ENCODE results near the gene ADRM1. TPM values are rescaled to one million over a fixed set of nuclear protein-coding genes. Genes with fewer than 3 reads are reported as not detected.

Gene ADRM1
- total and polyA plus RNA-seq, 2 experiments from 2014 or later: 206 to 243 TPM

DNA sequence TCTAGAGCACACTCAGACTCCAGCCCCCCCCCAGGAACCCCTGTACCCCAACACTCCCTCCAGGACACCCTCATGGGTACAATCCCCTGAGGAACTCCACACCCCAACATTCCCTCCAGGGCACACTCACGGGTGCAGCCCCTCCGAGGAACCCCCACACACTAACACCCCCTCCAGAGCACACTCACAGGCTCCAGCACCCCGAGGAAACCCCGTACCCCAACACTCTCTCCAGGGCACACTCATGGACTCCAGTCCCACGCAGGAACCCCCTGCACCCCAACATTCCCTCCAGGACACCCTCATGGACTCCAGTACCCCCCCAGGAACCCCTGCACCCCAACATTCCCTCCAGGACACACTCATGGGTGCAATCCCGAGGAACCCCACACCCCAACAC lies 32.7 kb downstream of the ADRM1 start (continued):
- TF ChIP-seq ZNF462 (CRISPR knock-in tag; IDR thresholded peaks at IDR 0.05) (no peak), REST (IDR thresholded peaks at IDR 0.05; ENCODE audit: unreplicated experiment) (no peak), EZH2 (IDR thresholded peaks at IDR 0.05; ENCODE audit: low read depth, unreplicated experiment) (no peak), JUNB (IDR thresholded peaks at IDR 0.05; ENCODE audit: unreplicated experiment) (no peak)

GRCh38 chr20:62336329-62336728 lies 33.5 kb downstream of the ADRM1 start:
- H4K20me1 ChIP-seq (replicated peaks; ENCODE audit: insufficient read depth): no peaks in the 10 kb centered on the region
- Mint-ChIP-seq H3K27ac (no peak overlapping the region), H3K4me3 (no peak overlapping the region), H3K27me3 (ENCODE audit: insufficient read depth, low read depth, poor library complexity) (peaks cover 14% of the 10 kb centered on the region), H3K4me1 (no peaks in the 10 kb centered on the region), H3K9me3 (no peaks in the 10 kb centered on the region), H3K36me3 (ENCODE audit: low read depth) (peaks cover 46% of the 10 kb centered on the region)
- ATAC-seq (no peak; the same call in 2 of the 3 replicates), DNase-seq (ENCODE audit: low spot score) (no peak)
- no peak overlapping the region for H3K4me3 ChIP-seq
- H3K27ac ChIP-seq (ENCODE audit: low read depth): no peak overlapping the region
- peaks cover 27% of the 10 kb centered on the region for H3K36me3 ChIP-seq (ENCODE audit: insufficient read depth)
- H3K27me3 ChIP-seq (ENCODE audit: insufficient read depth): no peaks in the 10 kb centered on the region
- H3K9me2 ChIP-seq (ENCODE audit: insufficient read depth): no peaks in the 10 kb centered on the region
- H3F3A ChIP-seq (replicated peaks; ENCODE audit: low read depth): peaks cover 6% of the 10 kb centered on the region; the same call in 1 of the 2 replicates
- no peaks in the 10 kb centered on the region for H3K4me1 ChIP-seq (ENCODE audit: insufficient read depth)
- H3K79me2 ChIP-seq (replicated peaks; ENCODE audit: insufficient read depth): peaks cover 7% of the 10 kb centered on the region; the same call in 1 of the 2 replicates
- no peak overlapping the region for H3K4me2 ChIP-seq
- no peak overlapping the region for H2AFZ ChIP-seq
- no peak for TF ChIP-seq STAT1 (IDR thresholded peaks at IDR 0.05; ENCODE audit: unreplicated experiment)
- TF ChIP-seq CREB1 (CRISPR knock-in tag; IDR thresholded peaks at IDR 0.05; ENCODE audit: low read depth): no peak
- no peak for TF ChIP-seq EZH2 (IDR thresholded peaks at IDR 0.05; ENCODE audit: low read depth, unreplicated experiment)
- TF ChIP-seq JUNB (IDR thresholded peaks at IDR 0.05; ENCODE audit: unreplicated experiment): no peak
- TF ChIP-seq CTCF (conservative IDR thresholded peaks at IDR 0.05; ENCODE audit: low read depth in 2 of 2): no peak
- no peak for TF ChIP-seq ZNF331 (CRISPR knock-in tag; IDR thresholded peaks at IDR 0.05; ENCODE audit: low read depth)

All from GM23338 (cell line).